Endothelial cell of umbilical vein (primary cell): ENCODE measurements around the gene EDEM3.

Experiments used
- CTCF ChIP-seq, 2 donors: IDR thresholded peaks; 1 replicate in 1 of 2; 2 replicates in 1 of 2; pipeline ENCODE4 v1.5.1; 2011; ENCODE audit warnings: low read length in 2 of 2, mild to moderate bottlenecking in 2 of 2, moderate library complexity in 2 of 2, control low read depth in 1 of 2, inconsistent platforms in 1 of 2, low read depth in 1 of 2; ENCODE audit not compliant: insufficient read depth in 1 of 2; ENCODE audit errors: extremely low read depth in 1 of 2
- EZH2 ChIP-seq: IDR thresholded peaks from 2 replicates; pipeline ENCODE4 v1.6.1; 2012; ENCODE audit warnings: borderline replicate concordance, low read depth, mild to moderate bottlenecking, moderate library complexity, low read length, inconsistent platforms; ENCODE audit not compliant: severe bottlenecking
- FOS ChIP-seq: IDR thresholded peaks from 2 replicates; pipeline ENCODE4 v1.6.1; 2011; ENCODE audit warnings: mild to moderate bottlenecking, low read length, moderate library complexity, borderline replicate concordance; ENCODE audit not compliant: insufficient read depth
- GATA2 ChIP-seq: IDR thresholded peaks from 2 replicates; pipeline ENCODE4 v1.7.0; 2011; ENCODE audit warnings: low read depth, mild to moderate bottlenecking, moderate library complexity, mixed read lengths, low read length; ENCODE audit not compliant: insufficient read length, insufficient read depth
- JUN ChIP-seq: IDR thresholded peaks from 2 replicates; pipeline ENCODE4 v1.6.1; 2011; ENCODE audit warnings: borderline replicate concordance, low read depth; ENCODE audit not compliant: insufficient read length, insufficient read depth
- MAX ChIP-seq: IDR thresholded peaks from 2 replicates; pipeline ENCODE4 v1.6.1; 2011; ENCODE audit not compliant: insufficient read depth, insufficient read length
- MYC ChIP-seq: IDR thresholded peaks from one replicate; pipeline ENCODE4 v1.6.1; 2011; ENCODE audit warnings: mild to moderate bottlenecking, low read depth, low read length
- POLR2A ChIP-seq: IDR thresholded peaks from 2 replicates; pipeline ENCODE4 v1.6.1; 2012; ENCODE audit warnings: low read depth, mild to moderate bottlenecking, control low read depth, low read length
- POLR2AphosphoS5 ChIP-seq: IDR thresholded peaks from 2 replicates; pipeline ENCODE4 v1.6.1; 2012; ENCODE audit warnings: low read depth, mild to moderate bottlenecking, control low read depth, low read length, moderate library complexity; ENCODE audit not compliant: insufficient read depth

GRCh38 chr1:184677344-184677743 is 77.3 kb downstream of the EDEM3 start:
- TF ChIP-seq MAX: no peak
- no peak for TF ChIP-seq CTCF (IDR thresholded peaks at IDR 0.05; ENCODE audit: extremely low read depth in 1 of 2, insufficient read depth in 1 of 2, low read depth in 1 of 2, low read length in 2 of 2)
- no peak for TF ChIP-seq POLR2A
- TF ChIP-seq MYC: no peak
- TF ChIP-seq EZH2: no peak
- TF ChIP-seq POLR2AphosphoS5: no peak
- no peak for TF ChIP-seq FOS
- no peak for TF ChIP-seq JUN
- TF ChIP-seq GATA2: no peak
